SJSA1 (cell line): ENCODE data around the gene ARHGEF39. TPM values are rescaled to one million over a fixed set of nuclear protein-coding genes. Genes with fewer than 3 reads are reported as not detected.
"Not testable (repeated sequence)": the region's sequence is repeated elsewhere in the genome, so short reads cannot be mapped to it uniquely, and the experiment has no call there.

Experiments used
- DNase-seq, 2 experiments: peaks; one replicate each; pipeline ENCODE4 v3.0.0-alpha.2; 2015 to 2020; ENCODE audit warnings: low spot score in 2 of 2, low read depth in 1 of 2
- H3K27ac ChIP-seq: fragments of 250-450 bp; sonication (Bioruptor Pico); 2 replicates; pipeline ENCODE4 v1.5.1; 2020; ENCODE audit warnings: mild to moderate bottlenecking, moderate library complexity
- H3K27me3 ChIP-seq: fragments of 250-450 bp; sonication (Bioruptor Pico); replicated peaks from 2 replicates; pipeline ENCODE4 v1.5.1; 2020; ENCODE audit warnings: mild to moderate bottlenecking, moderate library complexity
- H3K36me3 ChIP-seq: fragments of 250-450 bp; sonication (Bioruptor Pico); 2 replicates; pipeline ENCODE4 v1.5.1; 2020; ENCODE audit warnings: mild to moderate bottlenecking
- H3K4me1 ChIP-seq: fragments of 250-450 bp; sonication (Bioruptor Pico); replicated peaks from 2 replicates; pipeline ENCODE4 v1.6.1; 2021; ENCODE audit warnings: mild to moderate bottlenecking
- H3K4me3 ChIP-seq: fragments of 250-450 bp; sonication (Bioruptor Pico); 2 replicates; pipeline ENCODE4 v1.5.1; 2020; ENCODE audit warnings: mild to moderate bottlenecking
- H3K9me3 ChIP-seq: fragments of 250-450 bp; sonication (Bioruptor Pico); replicated peaks from 2 replicates; pipeline ENCODE4 v1.5.1; 2020; ENCODE audit warnings: mild to moderate bottlenecking
- total RNA-seq: library from RNA; depleted of rRNA; stranded (reverse); fragments of >200 nt; shearing (Covaris generic); gene quantifications from 2 replicates; pipeline ENCODE4 v1.2.3, GENCODE V29; 2014

ARHGEF39 gene
- total RNA-seq, 1 experiment from 2014 or later, result 1.9 TPM

GRCh38 chr9:35646153-35646532 lies 18.9 kb downstream of the ARHGEF39 start:
- Histone ChIP-seq H3K27me3 (no peaks in the 10 kb centered on the region), H3K4me1 (peaks cover 6% of the 10 kb centered on the region; the same call in 1 of the 2 replicates), H3K36me3 (no peaks in the 10 kb centered on the region), H3K27ac (no peak overlapping the region), H3K9me3 (no peaks in the 10 kb centered on the region), H3K4me3 (peak overlapping the region; percentile 45)
- DNase-seq, result no peak

GRCh38 chr9:35645736-35646135 lies 19.3 kb downstream of the ARHGEF39 start:
- H3K4me1 ChIP-seq, H3K9me3 ChIP-seq, DNase-seq, H3K27me3 ChIP-seq, H3K36me3 ChIP-seq, H3K4me3 ChIP-seq, H3K27ac ChIP-seq: not testable (repeated sequence)

GRCh38 chr9:35643046-35643445 lies 21.9 kb downstream of the ARHGEF39 start:
- Histone ChIP-seq H3K36me3 (no peaks in the 10 kb centered on the region), H3K4me1 (peaks cover 6% of the 10 kb centered on the region; the same call in 1 of the 2 replicates), H3K27me3 (no peaks in the 10 kb centered on the region), H3K27ac (no peak overlapping the region), H3K4me3 (no peak overlapping the region), H3K9me3 (no peaks in the 10 kb centered on the region)
- no peak for DNase-seq

- H3K27ac ChIP-seq, H3K4me1 ChIP-seq, H3K36me3 ChIP-seq, H3K9me3 ChIP-seq, H3K27me3 ChIP-seq, H3K4me3 ChIP-seq, DNase-seq: not testable (repeated sequence)
These were observed 23.5 kb downstream of the ARHGEF39 start for GRCh38 chr9:35641478-35641877.

- not testable (repeated sequence) for H3K9me3 ChIP-seq, H3K27ac ChIP-seq, H3K36me3 ChIP-seq, H3K4me1 ChIP-seq, H3K27me3 ChIP-seq, H3K4me3 ChIP-seq, DNase-seq
These were observed 24.6 kb downstream of the ARHGEF39 start for GRCh38 chr9:35640431-35640830.

GRCh38 chr9:35639631-35640030 lies 25.4 kb downstream of the ARHGEF39 start:
- no peaks in the 10 kb centered on the region for H3K4me1 ChIP-seq
- H3K36me3 ChIP-seq, result no peaks in the 10 kb centered on the region
- no peak overlapping the region for H3K27ac ChIP-seq
- no peaks in the 10 kb centered on the region for H3K27me3 ChIP-seq
- H3K4me3 ChIP-seq, result no peak overlapping the region
- no peak for DNase-seq
- H3K9me3 ChIP-seq, result no peaks in the 10 kb centered on the region

GRCh38 chr9:35639225-35639624 lies 25.8 kb downstream of the ARHGEF39 start:
- DNase-seq, H3K27me3 ChIP-seq, H3K4me1 ChIP-seq, H3K4me3 ChIP-seq, H3K27ac ChIP-seq, H3K36me3 ChIP-seq, H3K9me3 ChIP-seq: not testable (repeated sequence)

GRCh38 chr9:35638751-35639150 lies 26.2 kb downstream of the ARHGEF39 start:
- not testable (repeated sequence) for H3K9me3 ChIP-seq, H3K4me3 ChIP-seq, DNase-seq, H3K27me3 ChIP-seq, H3K4me1 ChIP-seq, H3K36me3 ChIP-seq, H3K27ac ChIP-seq

GRCh38 chr9:35637427-35637955 lies 27.5 kb downstream of the ARHGEF39 start:
- H3K36me3 ChIP-seq, H3K4me3 ChIP-seq, H3K9me3 ChIP-seq, DNase-seq, H3K4me1 ChIP-seq, H3K27ac ChIP-seq, H3K27me3 ChIP-seq: not testable (repeated sequence)

GRCh38 chr9:35636877-35637246 lies 28.1 kb downstream of the ARHGEF39 start:
- H3K36me3 ChIP-seq, H3K4me1 ChIP-seq, DNase-seq, H3K27ac ChIP-seq, H3K4me3 ChIP-seq, H3K9me3 ChIP-seq, H3K27me3 ChIP-seq: not testable (repeated sequence)

- H3K27ac ChIP-seq, result no peak overlapping the region
- H3K9me3 ChIP-seq, result no peaks in the 10 kb centered on the region
- H3K4me3 ChIP-seq, result no peak overlapping the region
- H3K27me3 ChIP-seq, result no peaks in the 10 kb centered on the region
- no peak for DNase-seq
- no peaks in the 10 kb centered on the region for H3K36me3 ChIP-seq
- H3K4me1 ChIP-seq, result no peaks in the 10 kb centered on the region
These were observed 28.7 kb downstream of the ARHGEF39 start for GRCh38 chr9:35636135-35636876.

GRCh38 chr9:35635730-35636129 lies 29.3 kb downstream of the ARHGEF39 start:
- no peak for DNase-seq
- Histone ChIP-seq H3K9me3 (no peaks in the 10 kb centered on the region), H3K27me3 (no peaks in the 10 kb centered on the region), H3K27ac (no peak overlapping the region), H3K36me3 (no peaks in the 10 kb centered on the region), H3K4me1 (no peaks in the 10 kb centered on the region), H3K4me3 (no peak overlapping the region)

GRCh38 chr9:35629597-35629996 lies 35.4 kb downstream of the ARHGEF39 start:
- H3K4me3 ChIP-seq, result no peak overlapping the region
- H3K27me3 ChIP-seq, result no peaks in the 10 kb centered on the region
- H3K9me3 ChIP-seq, result no peaks in the 10 kb centered on the region
- H3K27ac ChIP-seq, result no peak overlapping the region
- H3K36me3 ChIP-seq, result no peaks in the 10 kb centered on the region
- no peak for DNase-seq
- H3K4me1 ChIP-seq, result no peaks in the 10 kb centered on the region

GRCh38 chr9:35628389-35628991 lies 36.5 kb downstream of the ARHGEF39 start:
- Histone ChIP-seq H3K27me3 (no peaks in the 10 kb centered on the region), H3K27ac (no peak overlapping the region), H3K36me3 (no peaks in the 10 kb centered on the region), H3K4me3 (no peak overlapping the region), H3K4me1 (no peaks in the 10 kb centered on the region), H3K9me3 (no peaks in the 10 kb centered on the region)
- no peak for DNase-seq
